NCI-H446 (cell line): ENCODE data around the gene ARID5A.

Experiments used
- DNase-seq, 2 experiments: peaks; one replicate each; lab custom pipeline; 2025; lab: John Stamatoyannopoulos, UW

Gene ARID5A

DNA sequence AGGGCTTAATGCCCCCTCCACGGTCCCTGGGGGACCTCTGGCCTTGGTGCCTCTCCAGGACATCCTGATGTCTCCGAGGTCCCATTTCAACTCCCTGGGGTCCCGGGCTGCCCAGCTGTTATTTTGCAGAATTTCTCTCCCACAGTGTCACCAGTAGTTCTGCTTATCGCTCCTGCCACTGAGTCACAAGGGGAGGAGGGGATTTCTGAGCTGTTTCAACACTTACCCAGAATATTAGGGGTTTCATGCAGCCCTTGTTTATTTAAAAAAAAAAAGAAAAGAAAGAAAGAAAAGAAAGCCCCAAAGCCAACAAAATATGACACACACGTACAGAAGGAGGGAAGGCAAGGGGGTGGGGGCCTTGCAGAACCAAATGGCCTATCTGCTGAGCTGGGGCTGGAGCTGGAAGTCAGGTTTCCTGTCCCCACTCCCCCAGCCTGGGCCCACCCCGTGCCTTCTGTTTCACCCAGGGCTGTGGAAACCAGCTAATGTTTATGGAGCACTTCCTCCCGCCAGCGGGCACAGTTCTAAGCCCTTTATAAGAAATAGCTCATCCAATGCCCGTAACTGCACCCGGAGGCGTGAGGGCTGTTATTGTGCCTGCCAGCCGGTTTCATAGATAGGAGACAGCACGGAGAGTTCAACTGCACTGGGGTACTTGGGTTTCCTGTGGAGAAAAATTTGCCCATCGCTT is 8.4 kb upstream of the ARID5A start:
- DNase-seq = no peak

DNA sequence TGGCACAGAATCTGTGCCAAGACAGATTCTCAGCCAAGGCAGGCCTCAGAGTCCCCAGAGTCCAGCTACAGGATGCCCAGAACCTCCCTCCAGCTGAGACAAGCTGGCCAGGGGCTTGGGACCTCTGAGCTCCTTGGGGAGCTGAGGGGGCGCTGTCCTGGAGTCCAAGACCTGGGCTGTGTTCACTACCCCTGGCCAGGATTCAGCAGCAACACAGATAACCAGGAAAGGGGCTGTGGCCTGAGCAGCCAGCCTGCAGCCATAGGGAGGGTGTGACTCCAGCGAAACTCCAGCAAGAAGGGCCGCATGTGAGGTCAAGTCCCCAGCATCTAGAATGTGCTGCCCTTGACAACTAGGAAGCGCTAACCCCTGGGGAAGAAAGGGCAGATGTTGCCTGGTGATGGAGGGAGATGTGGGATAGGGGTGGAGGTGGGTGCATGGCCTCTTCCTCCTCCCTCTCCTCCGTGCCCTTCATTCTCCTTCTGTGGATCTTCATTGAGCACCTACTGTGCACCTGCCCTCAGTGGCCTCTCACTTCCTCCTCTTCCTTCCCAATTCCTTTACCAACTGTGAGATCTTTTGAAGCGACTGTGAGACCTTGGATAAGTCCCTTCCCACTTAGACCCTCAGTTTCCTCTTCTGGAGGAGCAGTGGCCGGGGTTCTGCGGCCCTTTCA is 7.7 kb upstream of the ARID5A start:
- DNase-seq = no peak

DNA sequence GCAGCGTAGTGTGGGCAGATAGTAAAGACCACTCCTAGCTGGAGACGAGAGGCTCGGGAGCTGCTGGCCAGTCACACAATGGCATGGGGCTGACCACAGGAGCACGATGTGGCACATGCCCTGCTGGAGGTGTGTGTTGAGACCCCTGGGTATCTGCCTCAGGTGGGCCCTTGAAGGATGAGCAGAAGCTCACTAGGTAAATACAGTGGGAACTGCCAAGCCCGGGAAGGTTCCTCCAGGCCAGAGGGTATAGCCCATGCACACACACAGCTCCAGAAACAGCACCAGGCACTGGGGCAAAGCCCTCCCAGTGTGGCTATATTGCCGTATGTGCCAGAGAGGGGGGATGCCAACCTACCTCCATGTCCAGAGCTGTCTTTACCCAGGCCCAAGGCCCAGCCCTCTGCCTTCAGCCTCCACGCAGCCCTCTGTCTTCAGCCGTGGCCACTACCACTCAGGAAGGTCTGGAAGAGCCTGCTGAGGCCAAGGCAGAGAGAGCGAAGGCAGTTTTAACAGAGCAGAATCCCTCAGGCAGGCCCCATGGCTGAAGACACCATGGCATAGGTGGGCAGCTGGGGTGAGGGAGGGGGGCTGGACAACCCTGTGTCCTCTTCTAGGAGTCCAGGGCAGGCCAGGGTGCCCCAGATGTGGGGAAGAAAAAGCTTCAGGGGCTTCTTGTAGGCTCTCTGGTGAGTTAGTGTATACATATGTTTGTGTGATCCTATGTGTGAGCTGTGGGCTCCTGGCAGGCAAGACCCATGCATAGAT is 7.0 kb upstream of the ARID5A start:
- DNase-seq = no peak

DNA sequence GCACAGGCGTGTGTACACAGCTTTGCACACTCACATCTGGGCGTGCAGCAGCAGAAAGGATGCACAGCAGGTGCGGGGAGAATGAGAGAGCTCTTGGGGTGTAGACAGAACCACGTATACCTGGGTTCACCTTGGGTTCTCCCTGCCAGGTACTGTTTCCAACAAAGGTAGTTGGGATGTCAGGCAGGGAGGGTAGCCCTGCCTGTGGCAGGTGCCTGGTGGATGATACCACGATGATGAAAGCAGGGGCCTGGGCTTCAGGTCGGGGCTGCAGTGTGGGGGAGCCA is 6.5 kb upstream of the ARID5A start:
- DNase-seq = no peak

DNA sequence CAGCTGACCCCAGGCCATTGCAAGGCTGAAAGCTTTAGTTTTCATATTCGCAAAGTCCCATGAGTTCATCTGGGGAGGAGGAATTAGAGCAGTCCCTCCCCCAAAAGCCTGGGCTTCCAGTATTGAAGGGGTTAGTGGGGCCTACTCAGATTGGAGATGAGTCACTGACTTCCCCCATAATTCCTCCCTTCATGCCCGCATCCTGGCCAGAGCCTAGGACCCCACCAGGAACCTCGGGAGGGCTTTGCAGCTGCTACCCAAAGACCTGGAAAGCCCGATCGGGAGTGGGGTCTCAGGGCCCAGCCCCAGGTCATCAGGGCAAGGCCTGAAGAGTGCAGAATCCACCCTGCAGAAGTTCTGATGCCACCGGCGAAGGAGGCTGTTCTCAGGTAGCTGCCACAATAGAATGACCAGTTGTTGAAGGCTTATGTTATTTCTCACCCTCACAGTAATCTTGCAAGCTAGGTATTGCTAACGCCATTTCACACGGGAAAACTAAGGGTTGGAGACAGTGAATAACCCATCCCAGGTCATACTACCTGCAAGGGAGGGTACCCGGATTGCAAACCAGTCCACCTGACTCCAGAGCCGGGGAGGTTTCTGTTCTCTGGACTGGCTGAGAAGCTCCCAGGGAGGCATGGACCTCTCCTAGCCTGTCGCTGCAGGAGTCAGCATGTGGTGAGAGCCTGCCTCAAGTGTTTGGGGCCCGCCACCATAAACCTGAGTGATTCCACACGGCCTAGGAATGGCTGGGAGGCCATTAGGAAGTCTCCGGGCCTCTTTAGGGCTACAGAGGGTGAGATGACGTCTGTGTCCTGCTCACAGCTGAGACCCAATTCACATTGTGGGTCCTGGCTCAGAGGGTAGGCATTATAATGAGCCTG is 5.8 kb upstream of the ARID5A start:
- DNase-seq = no peak

DNA sequence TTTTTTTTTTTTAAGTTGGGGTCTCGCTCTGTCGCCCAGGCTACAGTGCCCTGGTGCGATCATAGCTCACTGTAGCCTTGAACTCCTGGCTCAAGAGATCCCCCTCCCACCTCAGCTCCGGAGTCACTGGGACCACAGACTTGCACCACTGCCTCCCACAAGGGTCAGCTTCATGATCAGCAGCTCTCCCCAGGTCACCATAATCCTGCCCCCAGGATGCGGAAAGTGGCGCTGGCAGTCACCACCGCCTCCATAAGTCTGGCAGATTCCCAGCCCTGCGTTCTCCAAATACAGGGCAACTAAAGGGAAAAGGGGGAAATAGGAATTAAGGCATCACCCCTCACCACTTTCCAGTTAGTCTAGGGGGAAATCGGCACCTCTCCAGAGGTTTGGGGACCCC is 5.2 kb upstream of the ARID5A start:
- DNase-seq = no peak

DNA sequence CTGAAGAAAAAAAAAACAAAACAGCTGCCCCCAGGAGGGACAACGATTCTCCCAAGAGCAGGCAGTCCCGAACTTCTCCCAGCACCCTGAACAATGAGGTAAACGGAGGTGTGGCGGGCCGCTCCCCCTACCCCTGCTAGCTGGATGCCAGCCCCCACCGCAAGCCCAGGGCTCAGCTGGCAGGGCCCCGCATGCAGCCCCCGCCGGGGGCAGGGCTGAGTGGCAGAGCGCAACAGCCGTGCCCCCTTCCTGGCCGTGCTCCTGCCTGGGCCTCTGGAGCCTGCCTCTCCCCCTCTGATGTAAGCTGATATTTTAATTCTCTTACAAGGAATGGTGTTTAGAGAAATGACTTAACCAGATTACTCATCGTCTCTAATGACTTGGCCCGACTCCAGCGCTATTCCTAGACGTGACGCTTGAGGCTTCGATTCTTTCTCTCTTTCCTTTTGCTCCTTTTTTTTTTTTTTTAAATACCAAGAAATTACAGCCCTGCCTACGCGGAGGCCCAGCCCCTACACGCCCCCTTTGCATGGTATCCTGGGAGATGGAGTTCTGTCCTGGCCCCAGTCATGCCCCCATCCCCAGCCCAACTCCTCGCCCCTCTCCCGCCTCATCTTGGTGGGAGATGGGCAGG is 4.6 kb upstream of the ARID5A start:
- peak; percentile 87 to 95 for DNase-seq

DNA sequence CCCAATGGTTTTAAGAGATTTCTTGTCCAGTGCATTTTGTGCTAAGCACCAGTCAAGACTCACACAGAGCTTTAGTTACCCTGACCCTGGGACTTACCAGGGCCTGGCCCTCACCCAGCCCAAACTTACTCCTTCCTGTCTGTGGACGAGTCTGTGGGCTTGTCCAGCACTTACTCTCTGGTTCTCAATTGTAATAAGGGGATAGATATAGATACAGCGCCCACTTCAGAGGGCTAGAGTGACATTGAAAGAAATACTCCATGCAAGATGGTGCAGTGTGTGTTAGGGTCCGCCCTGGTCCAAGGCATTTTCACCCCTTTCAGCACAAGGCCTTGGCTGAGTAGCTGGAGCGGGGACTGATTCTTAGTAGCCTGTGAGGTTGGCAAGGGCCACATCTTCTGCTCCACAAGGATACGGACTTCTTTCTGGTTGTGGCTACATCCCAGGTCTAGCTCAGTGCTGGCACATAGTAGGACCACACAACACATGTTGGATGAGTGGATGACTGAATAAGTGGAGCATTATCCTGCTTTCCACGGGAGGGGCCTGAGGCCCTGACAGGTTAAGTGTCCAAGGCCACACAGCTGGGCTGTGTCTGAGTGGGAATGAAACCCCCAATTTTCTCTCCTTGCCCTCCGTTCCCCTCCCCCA is 3.8 kb upstream of the ARID5A start:
- DNase-seq = no peak

DNA sequence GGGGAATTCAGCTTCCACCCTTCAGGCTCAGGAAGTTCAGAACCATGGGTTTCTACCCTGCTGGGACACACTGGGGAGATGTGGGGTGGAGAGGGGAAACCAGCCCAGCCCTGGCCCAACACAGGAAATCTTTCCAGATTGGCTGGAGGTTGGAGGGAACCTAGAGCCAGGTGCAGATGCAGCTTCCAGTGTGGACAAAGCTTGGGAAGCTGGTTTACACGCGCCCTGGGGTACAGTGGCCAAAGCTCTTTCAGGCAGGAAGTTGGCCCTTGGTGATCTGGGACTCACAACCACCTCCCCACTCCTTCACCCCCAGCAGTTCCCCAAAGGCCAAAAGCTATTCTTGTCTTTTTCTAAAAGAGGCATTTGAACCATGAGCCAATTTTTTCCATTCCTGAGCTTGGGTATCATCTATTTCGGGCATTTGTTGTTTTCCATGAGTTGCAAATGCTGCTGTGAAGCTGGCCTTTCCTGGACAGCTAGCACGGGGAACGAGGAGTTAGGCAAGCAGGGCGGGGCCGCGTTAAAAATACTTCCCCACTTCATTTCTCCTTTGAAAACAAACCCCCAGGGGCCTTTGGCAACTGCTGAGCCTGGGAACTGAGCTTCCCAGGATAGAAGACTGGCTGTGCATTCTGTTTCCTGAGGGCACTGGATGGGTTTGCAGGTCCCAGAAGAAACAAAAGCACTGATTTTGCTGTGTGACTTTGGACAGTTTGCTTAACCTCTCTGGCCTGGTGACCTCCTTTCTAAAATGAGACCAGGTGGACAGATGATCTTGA is 3.1 kb upstream of the ARID5A start:
- no peak for DNase-seq

DNA sequence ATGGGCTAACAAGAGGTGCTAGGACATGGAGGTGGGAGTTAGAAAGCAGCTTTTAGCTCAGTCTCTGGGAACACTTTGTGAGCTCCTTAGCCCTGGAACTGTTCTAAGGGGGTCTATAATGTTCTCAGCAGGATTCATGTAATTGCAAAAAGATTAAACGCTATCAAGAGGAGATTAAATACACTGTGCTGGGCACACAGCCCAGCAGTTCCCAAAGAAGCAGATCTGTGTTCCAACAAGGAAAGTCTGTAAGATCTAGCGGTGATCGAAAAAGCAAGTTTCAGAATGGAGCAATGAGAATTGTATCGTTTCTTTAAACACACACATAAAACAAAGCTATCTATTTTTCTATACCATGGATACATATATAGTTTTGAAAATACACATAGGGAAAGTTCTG is 2.4 kb upstream of the ARID5A start:
- DNase-seq = no peak

DNA sequence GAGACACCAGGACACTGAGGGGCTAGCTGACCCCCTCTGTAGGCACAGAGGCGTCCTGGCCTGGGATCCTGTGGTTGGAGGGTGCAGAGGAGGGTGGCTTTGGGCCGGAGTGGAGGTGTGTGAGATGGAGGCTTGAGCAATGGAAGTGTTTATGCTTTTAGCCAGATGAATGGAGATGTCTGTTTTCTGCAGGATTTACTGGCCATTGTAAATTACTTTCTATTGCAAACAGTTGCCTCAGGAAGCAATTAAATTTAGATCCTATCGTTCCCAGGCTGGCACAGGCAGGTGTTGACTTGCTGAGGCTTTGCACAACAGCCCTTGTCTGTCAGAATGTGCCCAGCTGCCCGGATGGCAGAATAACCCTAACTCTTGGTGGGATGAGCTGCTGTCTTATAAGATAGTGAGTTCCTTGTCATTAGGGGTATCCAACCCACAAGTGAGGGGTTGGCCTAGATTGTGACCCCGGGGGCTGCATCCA is 1.8 kb upstream of the ARID5A start:
- DNase-seq = no peak

DNA sequence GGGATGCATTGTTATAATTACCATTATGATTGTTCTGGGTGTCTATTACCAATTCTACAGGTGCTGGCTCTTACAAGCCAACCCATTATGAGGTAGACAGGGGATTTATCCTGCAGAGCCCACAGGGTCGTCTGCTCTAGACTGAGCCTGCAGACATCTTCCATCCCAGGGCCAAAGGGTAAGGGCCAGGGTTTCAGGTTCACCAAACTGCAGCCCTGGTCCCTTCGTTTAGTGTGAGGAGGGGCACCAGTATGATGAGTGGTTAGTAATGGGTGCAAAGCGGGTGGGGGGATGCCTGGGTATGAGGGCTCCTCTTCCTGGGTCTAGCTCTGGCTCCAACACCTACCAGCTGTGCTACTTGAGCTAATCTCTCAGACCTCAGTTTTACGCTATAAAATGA is 1.2 kb upstream of the ARID5A start:
- DNase-seq = no peak

DNA sequence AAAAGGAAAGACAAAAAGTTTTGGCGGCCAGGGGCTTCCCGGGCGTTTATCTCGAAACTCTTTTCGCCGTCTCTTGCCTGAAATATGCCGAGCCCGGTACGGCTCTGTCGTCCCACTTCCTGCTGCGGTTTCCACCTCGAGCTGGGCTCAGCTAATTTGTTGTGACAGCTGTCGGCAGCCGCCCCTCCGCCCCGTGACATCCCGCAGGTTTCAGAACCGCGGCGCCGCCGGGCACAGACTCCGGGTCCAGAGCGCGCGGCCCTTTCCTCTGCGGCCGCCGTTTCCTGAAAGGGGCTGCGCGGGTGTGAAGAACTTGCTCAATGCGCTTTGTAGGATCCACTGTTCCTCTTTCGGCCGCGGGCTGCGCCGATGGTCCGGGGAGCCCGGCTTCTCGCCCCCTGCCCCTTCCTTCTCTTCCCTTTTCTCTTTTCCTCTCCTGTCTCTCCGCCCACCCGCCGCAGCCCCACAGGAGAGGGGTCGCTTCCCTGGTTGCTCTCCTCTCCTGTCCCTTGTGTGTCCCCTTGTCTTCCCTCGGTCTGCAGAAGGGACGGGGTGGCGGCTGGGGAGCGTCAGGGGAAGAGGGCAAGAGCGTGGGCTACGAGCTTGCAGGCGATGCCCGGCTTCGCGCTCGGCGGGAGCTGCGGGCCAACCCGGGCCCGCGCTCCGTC is 648 bp downstream of the ARID5A start:
- DNase-seq = no peak

DNA sequence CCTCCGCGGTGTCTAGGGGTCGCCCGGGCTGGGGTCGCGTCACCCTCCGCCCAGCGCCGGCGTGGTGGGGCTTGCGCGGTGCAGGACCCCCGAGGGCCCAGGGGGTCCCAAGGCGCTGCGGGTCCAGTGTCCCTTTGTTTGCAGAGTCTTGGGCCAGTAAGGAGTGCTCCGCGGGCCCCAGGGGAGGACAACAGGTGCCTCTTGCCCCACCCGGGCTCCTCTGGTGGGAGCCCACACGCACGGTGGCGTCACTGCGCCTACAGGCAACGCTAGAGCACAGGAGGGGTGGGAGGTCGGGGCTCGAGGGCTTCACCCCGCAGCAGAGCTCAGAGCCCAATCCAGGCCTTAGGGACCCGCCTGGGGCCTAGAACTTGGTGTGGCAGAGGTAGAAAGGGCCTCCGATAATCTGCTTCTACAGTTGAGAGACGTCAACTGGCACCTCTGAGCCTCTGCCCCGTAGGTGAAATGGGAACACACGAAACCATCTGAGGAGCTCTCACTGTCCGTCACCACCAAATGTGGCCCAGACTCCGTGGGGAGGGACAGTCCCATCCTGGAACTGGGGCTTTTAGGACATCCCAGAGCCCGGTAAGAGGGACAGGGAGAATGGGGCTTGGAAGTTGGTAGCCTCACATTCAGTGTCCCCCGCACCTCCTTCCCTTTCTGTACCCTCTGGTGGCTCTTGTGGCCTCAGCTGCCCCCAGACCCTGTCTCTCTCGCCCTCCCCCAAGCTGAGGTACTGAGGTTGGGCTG is 1.4 kb downstream of the ARID5A start:
- DNase-seq = no peak

DNA sequence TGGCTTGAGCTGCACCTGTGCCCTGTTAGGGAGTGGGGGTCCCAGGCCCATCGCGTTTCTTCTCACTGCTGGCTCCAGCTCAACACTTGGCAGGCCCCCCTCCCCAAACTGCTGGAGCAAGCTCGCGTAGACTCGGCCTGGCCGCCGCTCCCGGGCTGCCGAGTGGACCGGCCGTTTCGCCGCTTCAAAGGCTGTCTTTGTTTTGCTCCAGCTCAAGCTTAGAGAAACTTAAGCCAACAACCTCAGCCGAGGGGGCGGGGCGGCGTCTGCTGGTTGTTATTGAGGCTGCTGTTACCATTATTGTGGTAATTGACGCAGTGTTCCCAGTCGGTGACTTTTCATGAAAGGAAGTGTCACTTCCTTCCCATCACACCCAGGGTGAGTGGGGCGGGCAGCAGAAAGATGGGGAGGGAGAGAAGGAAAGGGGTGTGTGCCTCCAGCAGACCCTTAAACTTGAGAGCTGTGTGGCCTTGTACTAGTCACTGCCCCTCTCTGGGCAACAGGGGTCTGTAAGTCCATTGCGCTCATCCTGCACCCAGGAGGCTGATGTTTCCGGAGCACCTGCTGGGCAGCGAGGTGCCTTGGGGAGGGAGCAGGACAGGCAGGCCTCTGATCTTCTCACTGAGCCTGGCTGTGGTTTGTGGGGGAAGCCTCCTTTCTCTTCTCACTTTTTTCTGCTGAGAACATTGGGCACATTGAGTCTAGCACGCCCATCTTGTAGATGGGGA is 2.1 kb downstream of the ARID5A start:
- DNase-seq = no peak

DNA sequence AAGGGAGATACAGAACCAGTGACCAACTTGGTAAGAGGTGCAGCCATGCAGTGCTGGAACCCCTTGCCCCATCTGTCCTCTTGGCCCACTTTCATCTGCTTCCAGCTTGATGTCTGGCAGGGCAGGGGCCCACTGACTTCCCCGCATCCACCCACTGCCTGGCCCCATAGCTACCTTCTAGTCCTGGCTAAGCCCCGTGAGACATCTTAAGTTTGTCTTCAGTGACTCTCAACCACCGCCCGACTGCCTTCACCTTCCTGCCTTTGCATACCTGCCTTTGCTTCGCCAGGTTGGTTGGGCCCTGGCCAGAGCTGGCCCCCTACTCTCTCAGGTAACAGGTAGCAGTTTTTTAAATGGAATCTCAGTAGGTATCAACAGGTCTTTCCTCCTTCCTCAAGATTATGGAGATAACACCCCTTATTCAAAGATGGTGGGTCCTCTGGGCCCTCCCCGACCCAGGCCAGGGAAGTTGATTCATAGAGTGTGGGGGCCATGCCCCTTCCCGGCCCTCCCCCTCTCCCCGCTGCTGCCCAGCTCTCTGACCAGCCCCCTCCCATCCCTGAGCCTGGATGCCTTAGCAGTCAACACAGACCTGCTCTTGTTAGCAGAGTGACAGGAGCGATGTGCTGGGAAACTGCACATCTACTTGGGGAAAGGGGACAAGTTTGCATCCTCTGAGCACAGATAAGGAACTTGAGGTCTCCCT is 2.8 kb downstream of the ARID5A start:
- DNase-seq = no peak

DNA sequence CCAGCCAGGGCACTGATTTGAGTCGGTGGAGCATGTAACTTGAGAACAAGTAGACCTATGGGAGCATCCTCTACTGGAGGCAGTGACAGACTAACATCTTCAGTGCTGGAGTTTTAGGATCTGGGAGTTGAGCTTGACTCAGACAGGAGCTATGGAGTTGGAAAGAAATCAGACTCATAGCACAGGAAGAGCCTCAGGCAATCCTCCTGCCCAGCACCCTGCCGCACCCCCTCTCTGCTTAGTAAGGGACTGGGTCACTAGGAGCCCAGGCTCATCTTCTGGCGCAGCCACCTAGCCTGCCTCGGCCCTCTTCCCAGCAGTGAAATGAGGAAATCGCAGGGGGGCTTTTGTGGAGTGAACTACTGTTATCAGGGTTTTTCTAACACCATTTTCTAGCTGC is 3.6 kb downstream of the ARID5A start:
- DNase-seq = no peak
